Type B pancreatic cell (in vitro differentiated cells): ENCODE results near the gene ATP9A. TPM values are rescaled to one million over a fixed set of nuclear protein-coding genes. Genes with fewer than 3 reads are reported as not detected.
"Not testable (repeated sequence)": the region's sequence is repeated elsewhere in the genome, so short reads cannot be mapped to it uniquely, and the experiment has no call there.

ENCODE experiments used
- DNase-seq: peaks from one replicate; pipeline ENCODE4 v3.0.0; 2021; ENCODE audit warnings: mixed read lengths; ENCODE audit not compliant: unreplicated experiment; ENCODE audit errors: extremely low spot score
- H3K27ac Mint-ChIP-seq: 2 replicates; pipeline ENCODE4 v1.8.0; 2021; ENCODE audit warnings: mild to moderate bottlenecking, mixed read lengths
- H3K27me3 Mint-ChIP-seq: 2 replicates; pipeline ENCODE4 v1.8.0; 2021; ENCODE audit warnings: mixed read lengths
- H3K36me3 Mint-ChIP-seq: 2 replicates; pipeline ENCODE4 v1.8.0; 2021; ENCODE audit warnings: mixed read lengths
- H3K4me1 Mint-ChIP-seq: one replicate; pipeline ENCODE4 v1.8.0; 2021; ENCODE audit warnings: mixed read lengths; ENCODE audit not compliant: unreplicated experiment
- H3K4me3 Mint-ChIP-seq: 2 replicates; pipeline ENCODE4 v1.8.0; 2021; ENCODE audit warnings: mild to moderate bottlenecking, mixed read lengths
- H3K9me3 Mint-ChIP-seq: 2 replicates; pipeline ENCODE4 v1.8.0; 2021; ENCODE audit warnings: mixed read lengths
- CTCF ChIP-seq: fragments of 200-600 bp; sonication (generic); conservative IDR thresholded peaks from 2 replicates; pipeline ENCODE4 v1.5.0; 2021; ENCODE audit warnings: antibody characterized with exemption, mild to moderate bottlenecking
- total RNA-seq: library from RNA; stranded (reverse); gene quantifications from 2 replicates; pipeline ENCODE4 v1.2.1, GENCODE V29; 2021; ENCODE audit warnings: low replicate concordance

Gene ATP9A
- total RNA-seq, 1 donor from 2014 or later, result 55.8 TPM

- Mint-ChIP-seq H3K27me3 (no peaks in the 10 kb centered on the region), H3K27ac (peak overlapping the region; percentile 93), H3K4me1 (peaks cover 26% of the 10 kb centered on the region), H3K9me3 (no peaks in the 10 kb centered on the region), H3K36me3 (peaks cover 11% of the 10 kb centered on the region), H3K4me3 (peak overlapping the region; percentile 72)
- no peak for TF ChIP-seq CTCF
- no peak for DNase-seq
Observed at GRCh38 chr20:51760905-51761546, 7.2 kb downstream of the ATP9A start.

- Mint-ChIP-seq H3K9me3 (no peaks in the 10 kb centered on the region), H3K4me3 (peak overlapping the region; percentile 13), H3K27ac (peak overlapping the region; percentile 93), H3K4me1 (peaks cover 23% of the 10 kb centered on the region), H3K27me3 (no peaks in the 10 kb centered on the region), H3K36me3 (peaks cover 11% of the 10 kb centered on the region)
- no peak for DNase-seq
- no peak for TF ChIP-seq CTCF
Observed at GRCh38 chr20:51759769-51760510, 8.2 kb downstream of the ATP9A start.

GRCh38 chr20:51758978-51759544 lies 9.1 kb downstream of the ATP9A start:
- Mint-ChIP-seq H3K27ac (no peak overlapping the region), H3K4me1 (peaks cover 22% of the 10 kb centered on the region)
- TF ChIP-seq CTCF, result no peak

GRCh38 chr20:51757226-51757625 lies 11.0 kb downstream of the ATP9A start:
- H3K9me3 Mint-ChIP-seq, result no peaks in the 10 kb centered on the region
- H3K27me3 Mint-ChIP-seq, result no peaks in the 10 kb centered on the region
- peak overlapping the region; percentile 41 for H3K27ac Mint-ChIP-seq
- peaks cover 26% of the 10 kb centered on the region for H3K4me1 Mint-ChIP-seq
- no peak for TF ChIP-seq CTCF
- no peak for DNase-seq
- peaks cover 15% of the 10 kb centered on the region for H3K36me3 Mint-ChIP-seq
- no peak overlapping the region for H3K4me3 Mint-ChIP-seq

More at GRCh38 chr20:51758978-51759544, 9.1 kb downstream of the ATP9A start:
- H3K27me3 Mint-ChIP-seq, result no peaks in the 10 kb centered on the region
- H3K36me3 Mint-ChIP-seq, result peaks cover 11% of the 10 kb centered on the region
- no peak overlapping the region for H3K4me3 Mint-ChIP-seq
- DNase-seq, result no peak
- no peaks in the 10 kb centered on the region for H3K9me3 Mint-ChIP-seq

GRCh38 chr20:51756653-51757052 lies 11.5 kb downstream of the ATP9A start:
- no peak for TF ChIP-seq CTCF
- Mint-ChIP-seq H3K27me3 (no peaks in the 10 kb centered on the region), H3K9me3 (no peaks in the 10 kb centered on the region), H3K4me3 (no peak overlapping the region), H3K36me3 (peaks cover 16% of the 10 kb centered on the region), H3K27ac (peak overlapping the region; percentile 41), H3K4me1 (peaks cover 28% of the 10 kb centered on the region)
- DNase-seq, result no peak

GRCh38 chr20:51753220-51753619 lies 15.0 kb downstream of the ATP9A start:
- H3K36me3 Mint-ChIP-seq, H3K9me3 Mint-ChIP-seq, H3K27me3 Mint-ChIP-seq, DNase-seq, H3K4me3 Mint-ChIP-seq, H3K27ac Mint-ChIP-seq: not testable (repeated sequence)
- H3K4me1 Mint-ChIP-seq, result peaks cover 17% of the 10 kb centered on the region
